GM19452 (cell line): ENCODE measurements around the gene CST4.
A peak's percentile ranks its signal among the peaks of the same experiment; 100 is the strongest.
"Not testable (repeated sequence)": the region's sequence is repeated elsewhere in the genome, so short reads cannot be mapped to it uniquely, and the experiment has no call there.

Experiments used
- ATAC-seq: cut with Tn5 transposase; IDR thresholded peaks from one replicate; pipeline ENCODE4 v1.9.1; 2021; ENCODE audit not compliant: unreplicated experiment

Gene CST4

DNA sequence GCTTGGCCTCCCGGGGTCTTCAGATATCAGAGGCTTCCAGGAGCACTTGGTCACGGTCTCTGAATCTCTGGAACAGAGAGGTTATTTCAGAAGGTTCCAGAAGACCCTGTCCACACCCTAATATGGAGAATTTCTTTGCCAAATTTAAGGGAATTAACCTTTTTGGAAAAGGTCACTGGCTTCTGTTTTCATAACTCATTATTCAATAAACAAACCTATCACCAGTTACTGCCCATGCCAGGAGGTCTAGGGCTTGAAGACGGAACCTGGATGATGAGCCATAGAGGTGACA lies 507 bp upstream of the CST4 start:
- ATAC-seq, result no peak

DNA sequence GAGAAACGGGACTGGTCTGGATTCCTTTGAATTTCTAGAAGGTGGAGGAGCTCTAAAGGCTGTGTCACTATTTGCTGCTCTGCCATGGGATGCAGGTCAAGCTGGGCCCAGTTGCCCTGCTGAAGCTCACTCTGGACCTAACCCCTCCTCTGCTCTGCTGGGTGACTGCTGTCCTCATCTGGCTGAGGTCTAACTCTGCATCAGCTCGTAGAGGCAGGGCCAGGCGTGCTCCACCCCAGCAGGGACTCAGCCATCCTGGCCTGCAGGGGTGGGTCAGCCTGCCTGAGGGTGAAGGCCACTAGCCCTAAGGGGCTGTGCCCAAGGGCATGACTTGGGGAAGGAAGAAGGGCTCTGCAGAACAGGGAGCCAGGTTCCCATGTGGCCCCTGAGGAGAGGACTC lies 852 bp downstream of the CST4 start:
- ATAC-seq, result no peak

DNA sequence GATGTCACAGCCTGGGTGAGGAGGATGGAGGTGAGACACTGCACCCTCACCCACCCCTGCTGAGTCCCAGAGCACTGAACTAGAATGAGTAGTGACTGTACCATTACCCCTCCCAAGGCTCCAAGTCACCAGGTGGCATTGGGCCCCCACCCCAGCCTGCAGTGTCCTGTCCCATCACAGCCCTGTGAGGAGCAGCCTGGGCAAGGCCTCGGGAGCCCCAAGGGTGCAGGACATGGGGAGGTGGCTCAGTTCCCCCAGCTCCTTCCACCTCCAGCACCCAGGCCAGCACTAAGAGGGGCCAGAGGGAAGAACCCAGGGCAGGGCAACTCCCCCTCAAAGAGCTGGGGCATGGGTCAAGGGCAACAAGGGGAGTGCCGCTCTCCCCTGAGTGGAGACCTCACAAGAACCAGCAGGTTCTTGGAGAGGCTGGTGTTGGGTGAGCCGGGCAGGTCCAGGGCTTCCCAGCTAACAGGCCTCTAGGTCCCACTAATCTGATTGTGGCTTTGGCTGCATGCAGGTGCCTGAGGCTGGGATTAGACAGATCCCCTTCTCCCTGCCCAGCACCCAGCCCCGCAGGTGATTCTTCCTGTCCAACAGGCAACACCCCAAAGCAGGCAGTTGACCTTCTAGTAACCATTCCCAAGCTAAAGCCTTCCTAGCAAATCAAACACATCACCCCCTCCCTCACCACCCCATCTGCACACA lies 2.6 kb downstream of the CST4 start:
- no peak for ATAC-seq

DNA sequence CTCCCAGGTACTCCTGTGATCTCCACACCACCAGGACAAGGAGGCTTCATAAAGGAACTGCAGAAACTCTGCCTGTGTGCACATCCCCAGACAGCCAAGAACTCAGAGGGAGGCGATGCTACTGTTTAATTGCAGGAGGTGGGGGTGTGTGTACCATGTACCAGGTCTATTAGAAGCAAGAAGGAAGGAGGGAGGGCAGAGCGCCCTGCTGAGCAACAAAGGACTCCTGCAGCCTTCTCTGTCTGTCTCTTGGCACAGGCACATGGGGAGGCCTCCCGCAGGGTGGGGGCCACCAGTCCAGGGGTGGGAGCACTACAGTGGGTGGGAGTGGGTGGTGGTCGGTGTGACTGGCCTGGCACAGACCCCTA lies 3.3 kb downstream of the CST4 start:
- ATAC-seq, result not testable (repeated sequence)

DNA sequence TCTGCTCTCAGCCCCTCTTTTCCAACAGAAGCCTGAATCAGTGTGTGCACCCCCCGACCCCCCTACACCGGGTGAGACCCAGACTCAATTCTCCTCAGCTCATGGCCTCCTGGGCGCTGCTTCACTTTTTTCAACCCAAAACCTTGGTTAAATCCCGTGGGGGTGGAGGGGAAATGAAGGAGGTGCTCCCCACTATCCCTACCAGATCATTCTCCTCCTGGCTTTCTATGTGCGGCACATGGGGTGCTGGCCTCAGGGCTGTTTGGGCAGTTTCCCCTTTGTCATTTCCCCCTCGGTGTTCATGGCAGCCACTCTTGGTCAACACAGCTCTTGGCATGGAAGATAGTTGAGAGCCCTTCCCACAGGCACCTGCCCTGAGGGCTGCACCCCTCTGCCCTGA lies 4.6 kb downstream of the CST4 start:
- no peak for ATAC-seq

DNA sequence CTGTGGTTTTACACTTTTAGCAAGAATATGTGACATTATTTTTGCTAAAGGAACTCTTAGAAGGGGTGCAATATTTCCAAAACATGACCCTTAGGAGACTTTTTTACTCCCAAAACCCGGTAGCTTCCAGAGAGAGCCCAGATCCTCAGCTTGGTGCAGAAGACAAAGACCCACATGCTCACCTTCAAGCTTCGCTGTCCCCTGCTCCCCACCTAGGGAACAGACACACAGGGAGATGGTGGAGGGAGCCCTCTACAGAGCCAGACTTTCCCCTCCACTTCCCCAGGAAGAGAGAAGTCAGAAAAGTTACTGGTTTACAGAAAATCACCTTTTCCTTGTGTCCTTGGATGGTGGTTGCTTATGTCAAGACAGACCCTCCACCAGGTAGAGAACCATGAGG lies 5.0 kb downstream of the CST4 start:
- no peak for ATAC-seq

DNA sequence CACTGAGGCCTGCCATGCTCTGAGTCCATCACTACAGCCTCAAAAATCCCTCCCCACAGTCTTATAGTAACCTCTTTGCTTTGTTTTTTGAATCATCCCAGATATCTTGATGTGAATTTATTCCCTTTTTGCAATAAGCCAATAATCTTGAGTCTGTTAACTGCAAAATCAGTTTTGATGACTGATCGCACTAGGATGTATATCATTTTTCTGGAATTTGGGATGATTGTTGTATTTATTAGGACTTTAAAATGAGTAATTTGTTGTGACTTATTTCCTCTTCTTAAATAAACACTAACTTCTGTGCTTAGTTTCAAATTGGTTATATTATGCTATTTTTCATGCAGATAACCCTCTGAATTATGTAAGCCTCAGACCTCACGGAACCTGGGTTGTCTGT lies 5.6 kb downstream of the CST4 start:
- ATAC-seq, result no peak

DNA sequence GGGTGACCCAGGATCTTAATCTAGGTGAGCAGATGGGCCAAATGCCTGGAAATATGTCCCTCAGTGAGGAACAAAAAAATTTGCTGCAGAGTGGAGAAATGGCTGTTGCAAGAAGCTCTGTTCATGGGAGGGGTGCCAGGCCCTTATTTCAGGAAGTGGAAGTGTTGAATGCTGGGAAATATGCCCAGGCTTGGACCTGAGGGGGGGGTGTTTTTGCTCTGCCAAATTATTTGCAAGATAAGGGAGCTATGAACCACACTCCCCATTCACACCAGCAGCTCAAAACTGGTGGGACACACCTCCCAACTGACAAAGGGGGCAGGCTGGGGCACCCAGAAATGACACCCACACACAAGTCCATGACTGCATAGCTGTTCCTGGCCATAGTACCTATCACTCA lies 8.7 kb downstream of the CST4 start:
- ATAC-seq, result no peak

DNA sequence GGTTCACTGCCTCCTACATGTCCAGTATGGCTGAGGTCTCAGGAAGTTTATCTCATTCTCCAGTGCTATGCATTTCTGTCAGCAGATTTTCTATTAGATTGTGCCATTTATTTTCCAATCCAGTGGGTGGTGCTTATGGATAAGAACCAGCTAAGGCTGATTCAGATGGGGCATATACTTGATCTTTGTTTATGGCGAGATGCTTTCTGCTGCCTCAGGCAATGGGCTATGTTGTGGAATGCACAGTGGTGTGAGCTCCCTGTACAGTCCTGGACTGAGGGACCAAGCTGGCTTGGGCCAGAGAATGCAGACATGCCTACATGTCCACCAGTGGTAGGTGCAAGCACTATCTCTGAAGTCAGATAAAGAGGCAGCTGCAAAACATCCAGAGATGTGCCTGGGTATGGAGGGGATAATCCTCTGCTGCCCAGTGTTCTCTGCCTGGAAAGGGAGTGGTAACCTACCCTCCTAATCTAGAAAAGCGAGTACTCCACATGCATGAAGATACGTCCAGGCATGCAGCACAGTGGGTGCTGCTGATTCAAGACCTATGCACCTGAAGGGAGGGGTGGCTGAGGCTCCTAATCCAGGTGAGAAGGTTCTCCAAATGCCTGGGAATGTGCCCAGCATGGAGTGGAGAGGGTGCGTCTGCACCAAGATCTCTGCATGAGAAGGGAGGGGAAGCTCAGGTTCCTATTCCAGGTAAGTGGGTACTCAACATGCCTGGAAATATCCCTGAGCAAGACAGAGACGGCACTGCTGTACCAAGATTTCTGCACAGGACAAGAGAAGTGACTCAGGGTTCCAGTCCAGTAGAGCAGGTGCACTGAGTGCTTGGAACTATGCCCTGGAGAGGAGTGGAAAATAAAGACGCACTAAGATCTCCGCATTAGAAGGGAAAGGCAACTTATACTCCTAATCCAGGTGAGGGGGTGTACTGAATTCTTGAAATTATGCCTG lies 9.4 kb downstream of the CST4 start:
- no peak for ATAC-seq

DNA sequence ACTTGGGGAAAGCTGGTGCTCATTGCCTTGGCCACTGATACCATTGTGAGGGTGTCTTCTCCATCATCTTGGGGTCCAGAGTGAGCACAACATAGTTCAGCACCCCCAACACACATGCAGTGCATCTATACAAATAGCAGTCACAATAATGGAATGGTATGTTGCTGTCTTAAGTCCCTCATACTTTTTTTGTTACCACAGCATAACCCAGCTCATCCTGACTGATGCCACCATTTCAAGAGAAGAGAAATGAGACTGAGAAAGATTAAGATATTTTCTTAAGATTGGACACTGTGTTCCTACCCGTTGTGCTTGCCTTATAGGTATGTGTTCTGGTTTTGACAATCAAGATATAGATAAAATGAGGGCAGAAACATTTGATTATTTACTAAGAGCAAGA lies 15.6 kb downstream of the CST4 start:
- ATAC-seq, result no peak

DNA sequence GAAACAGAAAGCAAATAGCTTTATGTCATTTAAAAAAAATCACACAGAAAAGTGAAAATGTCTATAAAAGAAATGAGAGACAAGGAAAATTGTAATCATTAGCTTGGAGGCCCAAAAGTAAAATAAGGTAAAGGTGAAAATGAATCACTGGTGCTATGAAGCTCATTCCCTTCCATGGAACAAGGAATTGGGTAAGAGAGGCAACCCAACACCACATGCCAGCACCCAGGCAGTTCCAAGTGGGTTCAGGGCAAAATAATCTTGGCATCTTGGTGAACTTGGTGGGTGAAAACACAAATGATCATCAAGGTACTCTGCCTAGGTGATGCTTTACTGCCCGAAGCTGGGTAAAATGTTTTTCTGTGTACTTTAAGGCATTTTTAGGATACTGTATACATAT lies 16.7 kb downstream of the CST4 start:
- no peak for ATAC-seq

DNA sequence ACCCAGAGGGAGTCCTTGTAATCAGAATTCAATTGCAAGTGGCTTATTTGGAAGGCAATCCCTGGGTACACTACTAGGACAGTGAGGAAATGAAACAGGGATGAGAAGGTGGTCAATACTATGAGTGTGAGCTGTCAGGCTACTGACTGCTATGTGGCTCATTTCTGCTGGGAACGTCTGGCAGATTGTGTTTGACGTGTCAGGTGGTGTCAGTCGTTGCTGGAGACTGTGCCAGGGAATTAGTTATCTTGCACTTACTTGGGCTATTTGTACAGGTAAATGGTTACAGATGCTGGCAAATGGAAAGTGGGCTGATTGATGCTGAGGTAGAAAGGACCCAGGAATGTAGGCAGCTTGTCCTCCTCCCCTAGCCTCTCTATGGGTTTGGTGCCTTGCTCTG lies 17.4 kb downstream of the CST4 start:
- no peak for ATAC-seq

DNA sequence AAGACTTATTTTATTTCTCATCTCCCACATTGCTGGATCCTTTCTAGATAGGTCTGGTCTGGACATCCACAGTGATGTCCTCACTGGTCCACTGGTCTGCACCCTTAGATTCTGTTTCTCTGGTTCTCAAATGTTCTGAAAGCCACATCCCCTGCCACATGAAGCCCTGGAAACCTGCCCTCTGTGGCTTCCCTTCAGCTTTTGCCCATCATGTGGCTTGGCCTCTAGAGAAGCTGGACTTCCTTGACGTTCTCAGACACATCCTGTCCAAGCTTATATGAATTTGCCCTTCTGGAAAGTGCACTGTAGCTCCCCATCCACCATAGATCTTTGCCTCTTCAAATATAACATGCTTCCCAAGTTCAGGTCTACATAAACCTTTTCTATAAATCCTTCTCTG lies 18.5 kb downstream of the CST4 start:
- no peak for ATAC-seq

DNA sequence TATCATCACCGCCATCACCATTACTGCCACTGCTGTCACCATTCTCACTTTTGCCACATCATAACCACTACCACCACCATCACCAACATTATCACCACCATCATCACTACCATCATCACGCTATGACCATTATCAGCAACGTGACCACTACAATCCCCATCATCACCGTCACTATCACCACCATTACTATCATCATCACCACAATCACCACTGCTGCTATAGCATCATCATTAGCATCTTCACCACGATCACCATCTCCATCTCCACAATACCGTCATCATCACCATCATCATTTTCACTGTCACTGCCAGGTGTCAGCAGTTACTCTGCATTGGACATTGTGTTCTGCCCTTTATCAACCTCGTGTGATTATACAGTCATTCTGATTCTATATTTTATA lies 19.0 kb downstream of the CST4 start:
- no peak for ATAC-seq

DNA sequence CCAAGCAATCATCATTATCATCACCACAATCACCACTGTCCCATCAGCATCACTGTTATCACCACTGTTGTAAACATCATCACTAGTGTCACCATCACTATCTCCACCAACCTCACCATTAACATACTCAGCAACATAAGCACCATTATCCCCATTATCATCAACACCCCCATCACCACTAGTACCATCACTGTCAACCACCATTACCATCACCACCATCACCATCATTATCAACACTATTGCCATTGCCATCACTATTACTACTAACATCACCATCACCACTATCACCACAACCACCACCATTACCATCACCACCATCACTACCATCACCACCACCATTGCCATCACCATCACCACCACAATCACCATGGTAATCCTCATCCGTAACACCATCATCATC lies 19.5 kb downstream of the CST4 start:
- ATAC-seq, result no peak

DNA sequence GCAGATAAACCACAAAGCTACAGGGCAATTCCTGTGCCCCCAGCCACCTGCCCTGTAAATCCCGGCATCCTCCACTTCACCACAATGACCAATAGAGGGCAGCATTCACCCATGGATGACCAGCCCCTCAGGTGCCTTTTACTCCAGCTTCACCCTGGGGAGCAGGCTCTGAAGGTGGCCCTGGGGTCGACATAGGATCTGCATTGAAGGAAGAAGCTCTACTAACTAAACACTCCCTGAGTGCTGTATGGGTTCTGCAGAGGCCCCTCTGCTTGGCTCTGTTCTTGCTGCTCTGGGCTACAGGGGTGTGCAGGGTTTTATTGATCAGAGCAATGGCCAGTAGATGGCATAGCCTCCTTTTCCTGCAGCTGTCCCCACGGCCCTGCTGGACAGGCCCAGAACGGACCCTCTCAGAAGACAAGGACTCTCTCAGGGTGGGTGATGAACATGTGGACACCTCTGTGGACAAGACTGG lies 20.3 kb downstream of the CST4 start:
- peak; percentile 72 for ATAC-seq

DNA sequence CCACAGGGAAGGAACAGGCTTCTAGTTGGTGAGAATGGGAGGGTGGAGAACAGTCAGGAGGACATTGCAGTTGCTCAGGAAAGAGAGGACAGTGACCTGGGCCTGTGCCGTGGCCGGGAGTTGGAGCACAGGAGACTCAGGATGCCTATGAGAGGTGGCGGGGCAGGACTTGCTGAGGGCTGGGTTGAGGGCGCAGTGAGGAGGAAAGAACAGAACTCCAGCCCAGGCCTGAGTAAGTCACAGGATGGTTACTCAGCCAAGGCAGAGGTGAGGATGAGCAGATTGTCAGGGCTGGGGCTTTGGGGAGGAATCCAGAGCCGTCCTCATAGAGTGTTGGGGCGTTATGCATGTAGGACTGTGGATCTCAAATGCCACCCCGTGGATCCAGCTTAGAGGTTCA lies 21.2 kb downstream of the CST4 start:
- ATAC-seq, result no peak

DNA sequence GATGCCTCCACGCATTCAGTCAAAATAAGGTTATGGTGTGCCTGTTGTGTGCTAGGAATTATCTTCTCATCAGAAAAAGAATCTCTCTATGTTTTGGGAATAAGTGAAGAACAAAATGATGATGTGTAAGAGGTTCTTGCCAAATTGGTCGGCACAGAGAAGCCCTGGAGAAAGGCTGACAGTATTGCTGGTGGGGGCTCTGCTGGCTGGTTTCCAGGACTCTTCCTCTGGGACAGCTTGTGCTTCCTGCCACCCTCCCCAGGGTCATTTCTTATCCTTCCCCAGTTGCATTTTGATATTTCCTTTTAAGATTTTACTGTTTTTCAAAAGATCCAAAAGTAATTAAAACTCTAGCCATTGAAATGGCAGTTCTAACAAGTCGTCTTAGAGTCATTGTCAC lies 22.1 kb downstream of the CST4 start:
- ATAC-seq, result no peak

DNA sequence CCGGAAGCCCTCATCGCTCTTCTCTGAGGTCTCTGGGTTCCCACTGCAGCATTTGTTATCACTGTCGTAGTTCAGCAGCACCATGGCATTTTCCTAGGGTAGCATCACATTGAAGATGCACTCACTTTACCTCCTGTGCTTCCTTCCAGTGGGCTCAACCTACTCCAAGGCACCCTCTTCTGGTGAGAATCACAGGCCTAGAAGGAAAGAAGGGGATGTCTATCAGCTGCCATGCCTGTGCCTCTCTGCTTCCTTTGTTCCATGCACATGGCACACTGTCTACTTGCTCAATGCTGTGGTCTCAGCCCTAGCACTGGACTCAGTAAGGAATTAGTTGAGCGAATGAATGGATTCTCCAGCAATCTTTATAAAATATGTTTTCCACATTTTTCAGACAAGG lies 22.6 kb downstream of the CST4 start:
- ATAC-seq, result no peak

DNA sequence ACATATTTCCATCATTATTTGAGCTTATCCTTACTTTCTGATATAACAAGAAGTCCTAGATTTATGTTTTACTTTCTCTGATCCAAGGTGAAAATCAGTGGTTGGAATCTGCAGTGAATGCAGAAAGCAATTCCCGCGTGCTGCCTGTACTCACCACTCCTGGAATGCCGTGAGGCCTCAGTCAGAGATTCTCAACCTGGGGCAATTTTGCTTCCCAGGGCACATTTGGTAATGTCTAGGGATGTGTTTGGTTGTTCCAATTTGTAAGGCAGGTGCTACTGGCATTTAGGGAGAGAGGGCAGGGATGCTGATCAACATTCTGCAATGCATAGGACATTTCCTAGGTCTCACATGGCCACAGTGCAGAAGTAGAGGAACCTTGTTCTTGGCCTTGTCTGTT lies 23.9 kb downstream of the CST4 start:
- ATAC-seq, result no peak

DNA sequence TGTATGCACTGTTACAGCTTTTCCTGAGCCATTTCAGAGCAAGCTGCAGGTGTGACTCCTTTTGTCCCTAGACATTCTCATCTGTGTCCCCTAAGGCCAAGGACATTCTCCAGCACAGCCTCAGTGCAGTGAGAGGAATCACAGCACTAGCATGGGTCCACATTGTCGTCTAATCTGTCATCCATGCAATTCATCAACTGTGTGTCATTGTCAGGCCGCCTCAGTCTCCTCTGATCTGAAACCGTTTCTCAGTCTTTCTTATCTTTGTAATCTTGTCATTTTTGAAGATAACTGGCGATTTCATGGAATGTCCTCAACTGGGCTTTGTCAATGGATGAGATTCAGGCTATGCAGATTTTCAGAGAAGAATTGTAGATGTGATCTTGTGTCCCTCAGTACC lies 24.8 kb downstream of the CST4 start:
- ATAC-seq, result not testable (repeated sequence)

DNA sequence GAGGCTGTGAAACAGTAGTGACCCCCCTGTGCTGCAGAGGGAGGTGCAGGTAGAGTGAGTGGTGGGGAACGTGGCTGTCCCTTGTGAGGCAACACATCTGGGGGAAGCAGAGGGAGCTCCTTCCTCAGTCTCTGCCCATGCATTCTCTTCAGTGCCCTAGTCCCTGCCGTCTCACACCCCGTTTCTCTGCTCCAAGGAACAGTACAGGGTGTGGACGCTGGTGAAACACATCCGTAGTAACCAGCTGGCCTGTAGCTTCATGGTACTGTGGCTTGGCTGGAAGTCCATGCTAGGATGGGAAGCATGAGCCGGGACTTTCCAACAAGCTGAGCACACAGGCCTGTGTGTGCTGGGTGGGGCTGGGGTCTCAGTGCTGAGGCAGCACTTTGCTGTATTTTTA lies 25.7 kb downstream of the CST4 start:
- no peak for ATAC-seq
